Measurements from ENCODE around the gene P2RY1.

DNA sequence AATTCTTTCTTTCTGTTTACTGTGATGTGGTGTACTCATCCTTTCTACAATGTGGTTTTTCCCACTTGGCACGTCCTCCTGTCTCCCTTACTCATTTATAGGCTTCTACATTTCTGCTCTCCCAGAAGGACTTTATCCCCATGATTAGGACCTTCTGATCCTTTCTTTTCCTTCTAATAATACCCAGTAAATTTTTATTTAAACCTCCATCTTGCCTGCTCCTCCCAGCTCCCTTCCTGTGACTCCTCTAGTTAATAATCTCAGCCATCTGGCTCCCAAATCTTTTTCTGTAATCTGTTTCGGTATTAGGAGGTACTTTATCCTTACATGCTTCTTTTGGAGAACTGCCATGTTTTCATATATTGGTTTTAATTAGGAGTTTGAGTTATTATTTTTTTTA, 11.2 kb upstream of the P2RY1 start:
- TF ChIP-seq CTCF (IDR thresholded peaks at IDR 0.05 in 8 of 11, conservative IDR thresholded peaks at IDR 0.05 in 3 of 11) (no peak), POLR2AphosphoS5 (IDR thresholded peaks at IDR 0.05) (no peak), POLR2A (IDR thresholded peaks at IDR 0.05) (no peak)

Measured in spleen (tissue), 7 donors.